ENCODE results near the gene EEF1AKMT4.

GRCh38 chr3:184237211-184237610, 12.3 kb upstream of the EEF1AKMT4 start:
- TF ChIP-seq JUN (IDR thresholded peaks at IDR 0.05; ENCODE audit: low read depth, low read length) (no peak), CTCF (IDR thresholded peaks at IDR 0.05; ENCODE audit: control extremely low read depth in 1 of 3, insufficient read depth in 1 of 3, low read depth in 1 of 3, low read length in 3 of 3) (no peak), SIRT6 (IDR thresholded peaks at IDR 0.05; ENCODE audit: low read length) (no peak), POLR2AphosphoS5 (IDR thresholded peaks at IDR 0.05; ENCODE audit: low read depth, low read length) (no peak), RAD21 (IDR thresholded peaks at IDR 0.05 in 1 of 2, conservative IDR thresholded peaks at IDR 0.05 in 1 of 2; ENCODE audit: low read depth in 2 of 2, low read length in 2 of 2) (no peak), KDM5A (IDR thresholded peaks at IDR 0.05; ENCODE audit: low read length) (no peak), POLR2A (IDR thresholded peaks at IDR 0.05; ENCODE audit: control extremely low read depth in 1 of 2, low read depth in 2 of 2, low read length in 2 of 2) (no peak), SIN3A (conservative IDR thresholded peaks at IDR 0.05 in 1 of 2, IDR thresholded peaks at IDR 0.05 in 1 of 2; ENCODE audit: low read depth in 1 of 2, low read length in 2 of 2) (no peak)

Measured in H1 (cell line).